Thyroid gland (tissue), 4 donors: ENCODE measurements around the gene CAPRIN2.

Source experiments
- CTCF ChIP-seq, 6 experiments: fragments of 200-600 bp in 3 of 6; fragments of 450-650 bp in 3 of 6; sonication (generic) in 3 of 6; IDR thresholded peaks; one replicate each; pipeline ENCODE4 v1.5.1; 2016 to 2019; ENCODE audit warnings: antibody characterized with exemption in 6 of 6, mild to moderate bottlenecking in 2 of 6, inconsistent platforms in 1 of 6, moderate library complexity in 1 of 6
- POLR2A ChIP-seq, 2 donors: fragments of 450-650 bp; IDR thresholded peaks; one replicate each; pipeline ENCODE4 v1.6.1; 2017; ENCODE audit warnings: antibody characterized with exemption in 2 of 2, mild to moderate bottlenecking in 2 of 2, moderate library complexity in 1 of 2

- TF ChIP-seq CTCF (IDR thresholded peaks at IDR 0.05), result no peak
- no peak for TF ChIP-seq POLR2A (IDR thresholded peaks at IDR 0.05)
These were observed 2.6 kb upstream of the CAPRIN2 start for GRCh38 chr12:30757316-30757715.
